PC-3 (cell line): ENCODE measurements around the gene ARHGAP24.

Experiments
- EZH2phosphoT487 ChIP-seq: fragments of 300-600 bp; sonication (generic); IDR thresholded peaks from 2 replicates; pipeline ENCODE4 v1.6.1; 2018; ENCODE audit warnings: mild to moderate bottlenecking, antibody characterized with exemption, low read length, borderline replicate concordance
- TF ChIP-seq, protein P1 (sequence below): fragments of 300-600 bp; sonication (generic); conservative IDR thresholded peaks from 2 replicates; pipeline ENCODE4 v1.5.1; 2017; ENCODE audit warnings: antibody characterized with exemption, low read depth, mild to moderate bottlenecking, low read length

GRCh38 chr4:85475631-85476233, 782 bp downstream of the ARHGAP24 start:
- TF ChIP-seq, protein P1, sequence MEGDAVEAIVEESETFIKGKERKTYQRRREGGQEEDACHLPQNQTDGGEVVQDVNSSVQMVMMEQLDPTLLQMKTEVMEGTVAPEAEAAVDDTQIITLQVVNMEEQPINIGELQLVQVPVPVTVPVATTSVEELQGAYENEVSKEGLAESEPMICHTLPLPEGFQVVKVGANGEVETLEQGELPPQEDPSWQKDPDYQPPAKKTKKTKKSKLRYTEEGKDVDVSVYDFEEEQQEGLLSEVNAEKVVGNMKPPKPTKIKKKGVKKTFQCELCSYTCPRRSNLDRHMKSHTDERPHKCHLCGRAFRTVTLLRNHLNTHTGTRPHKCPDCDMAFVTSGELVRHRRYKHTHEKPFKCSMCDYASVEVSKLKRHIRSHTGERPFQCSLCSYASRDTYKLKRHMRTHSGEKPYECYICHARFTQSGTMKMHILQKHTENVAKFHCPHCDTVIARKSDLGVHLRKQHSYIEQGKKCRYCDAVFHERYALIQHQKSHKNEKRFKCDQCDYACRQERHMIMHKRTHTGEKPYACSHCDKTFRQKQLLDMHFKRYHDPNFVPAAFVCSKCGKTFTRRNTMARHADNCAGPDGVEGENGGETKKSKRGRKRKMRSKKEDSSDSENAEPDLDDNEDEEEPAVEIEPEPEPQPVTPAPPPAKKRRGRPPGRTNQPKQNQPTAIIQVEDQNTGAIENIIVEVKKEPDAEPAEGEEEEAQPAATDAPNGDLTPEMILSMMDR: no peak
- no peak for TF ChIP-seq EZH2phosphoT487
